ENCODE data around the gene CPNE5.

DNA sequence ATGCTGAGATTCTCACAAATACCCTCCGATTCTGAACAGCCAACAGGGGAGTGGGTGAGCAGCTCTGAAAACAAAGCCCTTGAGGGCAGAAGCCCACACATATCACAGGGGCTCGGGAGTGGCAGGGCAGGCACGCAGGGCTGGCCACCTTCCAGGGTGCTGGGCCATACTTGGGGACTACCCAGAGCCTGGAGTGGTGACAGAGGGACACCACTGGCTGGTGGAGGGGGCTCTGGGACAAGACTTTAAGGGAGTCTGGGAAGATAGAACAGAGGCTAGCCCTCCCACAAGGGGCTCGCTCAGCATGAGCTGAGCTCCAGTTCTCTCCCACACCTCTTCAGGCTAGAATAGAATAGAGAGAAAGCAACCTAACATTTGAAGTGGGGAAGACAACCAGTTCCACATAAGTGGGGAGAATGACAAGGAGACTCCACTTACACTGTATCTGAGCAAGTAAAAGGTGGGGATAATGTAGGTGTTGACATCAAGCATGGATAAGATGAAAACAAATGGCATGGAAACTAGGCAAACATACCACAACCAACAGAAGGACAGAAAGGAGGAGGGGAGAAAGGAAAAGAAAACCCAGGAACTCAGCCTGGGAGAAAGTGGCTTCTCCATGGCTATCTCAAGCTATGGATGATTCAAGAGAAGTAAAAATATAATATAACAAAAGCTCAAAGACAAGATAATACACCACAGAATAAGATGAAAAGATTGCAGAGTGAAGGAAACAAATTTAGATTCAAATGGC lies 28.4 kb upstream of the CPNE5 start:
- TF ChIP-seq, protein P1, sequence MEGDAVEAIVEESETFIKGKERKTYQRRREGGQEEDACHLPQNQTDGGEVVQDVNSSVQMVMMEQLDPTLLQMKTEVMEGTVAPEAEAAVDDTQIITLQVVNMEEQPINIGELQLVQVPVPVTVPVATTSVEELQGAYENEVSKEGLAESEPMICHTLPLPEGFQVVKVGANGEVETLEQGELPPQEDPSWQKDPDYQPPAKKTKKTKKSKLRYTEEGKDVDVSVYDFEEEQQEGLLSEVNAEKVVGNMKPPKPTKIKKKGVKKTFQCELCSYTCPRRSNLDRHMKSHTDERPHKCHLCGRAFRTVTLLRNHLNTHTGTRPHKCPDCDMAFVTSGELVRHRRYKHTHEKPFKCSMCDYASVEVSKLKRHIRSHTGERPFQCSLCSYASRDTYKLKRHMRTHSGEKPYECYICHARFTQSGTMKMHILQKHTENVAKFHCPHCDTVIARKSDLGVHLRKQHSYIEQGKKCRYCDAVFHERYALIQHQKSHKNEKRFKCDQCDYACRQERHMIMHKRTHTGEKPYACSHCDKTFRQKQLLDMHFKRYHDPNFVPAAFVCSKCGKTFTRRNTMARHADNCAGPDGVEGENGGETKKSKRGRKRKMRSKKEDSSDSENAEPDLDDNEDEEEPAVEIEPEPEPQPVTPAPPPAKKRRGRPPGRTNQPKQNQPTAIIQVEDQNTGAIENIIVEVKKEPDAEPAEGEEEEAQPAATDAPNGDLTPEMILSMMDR (conservative IDR thresholded peaks at IDR 0.05 in 1 of 2, IDR thresholded peaks at IDR 0.05 in 1 of 2; ENCODE audit: low read depth in 1 of 2, low read length in 2 of 2): no peak
- TF ChIP-seq EZH2 (IDR thresholded peaks at IDR 0.05; ENCODE audit: low read length, missing control alignments): no peak
